Panc1 (cell line): ENCODE results near the gene ASCC2. TPM values are rescaled to one million over a fixed set of nuclear protein-coding genes. Genes with fewer than 3 reads are reported as not detected.
"Not testable (repeated sequence)": the region's sequence is repeated elsewhere in the genome, so short reads cannot be mapped to it uniquely, and the experiment has no call there.

Experiments
- ATAC-seq: fragments of 200-7000 bp; cut with Tn5 transposase; 2 replicates; pipeline ENCODE4 v1.9.1; 2020; ENCODE audit warnings: mild to moderate bottlenecking, moderate library complexity
- BruUV-seq: library from RNA; stranded (reverse); fragments of 400-500 nt; replicated peaks from 2 replicates; lab custom pipeline; 2021; lab: Mats Ljungman, UMichigan
- CTCF ChIA-PET: fragments of 300-600 bp; sonication (Branson Sonifier 250); formaldehyde crosslinking; loops from one replicate; lab custom pipeline; 2022; ENCODE audit warnings: antibody characterized with exemption; lab: Charles Lee
- POLR2A ChIA-PET: fragments of 300-600 bp; sonication (Branson Sonifier 250); formaldehyde crosslinking; loops from one replicate; lab custom pipeline; 2022; ENCODE audit warnings: antibody characterized with exemption; lab: Charles Lee
- DNase-seq: peaks from one replicate; pipeline ENCODE4 v3.0.0-alpha.2; 2010; ENCODE audit warnings: low read depth, low spot score
- H3K27ac ChIP-seq: 2 replicates; pipeline ENCODE4 v1.5.1; 2011; ENCODE audit warnings: mild to moderate bottlenecking, low read length, inconsistent platforms
- H3K27me3 ChIP-seq: fragments of 200-500 bp; sonication (Bioruptor generic); 2 replicates; pipeline ENCODE4 v1.6.0; 2014; ENCODE audit warnings: low read length, inconsistent platforms; ENCODE audit not compliant: control insufficient read depth, insufficient read depth
- H3K36me3 ChIP-seq: fragments of 200-500 bp; sonication (Bioruptor generic); 2 replicates; pipeline ENCODE4 v1.5.1; 2014; ENCODE audit warnings: inconsistent platforms, mild to moderate bottlenecking, low read length, moderate library complexity; ENCODE audit not compliant: control insufficient read depth, insufficient read depth
- H3K4me1 ChIP-seq: 2 replicates; pipeline ENCODE4 v1.5.1; 2011; ENCODE audit warnings: inconsistent platforms, mild to moderate bottlenecking, low read length, moderate library complexity; ENCODE audit not compliant: control insufficient read depth, insufficient read depth
- H3K4me3 ChIP-seq, 2 experiments: 2 replicates each; pipeline ENCODE4 v1.5.1; 2011 to 2012; ENCODE audit warnings: low read depth in 2 of 2, low read length in 2 of 2, mild to moderate bottlenecking in 2 of 2, inconsistent platforms in 1 of 2, moderate library complexity in 1 of 2
- H3K9me3 ChIP-seq: fragments of 200-500 bp; sonication (Bioruptor generic); 2 replicates; pipeline ENCODE4 v1.5.1; 2014; ENCODE audit warnings: low read depth, mild to moderate bottlenecking, inconsistent platforms, low read length, moderate library complexity; ENCODE audit not compliant: control insufficient read depth, insufficient read depth
- POLR2AphosphoS5 ChIP-seq: IDR thresholded peaks from 2 replicates; pipeline ENCODE4 v1.6.1; 2012; ENCODE audit warnings: mild to moderate bottlenecking, low read depth, low read length, moderate library complexity
- SIN3A ChIP-seq: IDR thresholded peaks from 2 replicates; pipeline ENCODE4 v1.6.1; 2012; ENCODE audit warnings: low read depth, mild to moderate bottlenecking, low read length, moderate library complexity, borderline replicate concordance; ENCODE audit not compliant: insufficient read depth
- TCF7L2 ChIP-seq: IDR thresholded peaks from 2 replicates; pipeline ENCODE4 v1.6.1; 2011; ENCODE audit warnings: mild to moderate bottlenecking, low read depth, low read length, inconsistent platforms
- in situ Hi-C: cut with HindIII; loops from 2 replicates; pipeline ENCODE4 v1.10.0; 2016; ENCODE audit warnings: low sequenced_read_pairs, low pct_unique_long_range_greater_than_20kb
- intact Hi-C: fragments of 100-400 bp; cut with micrococcal nuclease; formaldehyde crosslinking; loops from one replicate; pipeline ENCODE4 v1.10.0; 2022; ENCODE audit not compliant: unreplicated experiment
- total RNA-seq: library from RNA; stranded (reverse); gene quantifications from one replicate; pipeline ENCODE4 v1.2.1, GENCODE V29; 2021; ENCODE audit not compliant: unreplicated experiment
- TF ChIP-seq, protein P1 (sequence below): fragments of 450-650 bp; IDR thresholded peaks from 2 replicates; pipeline ENCODE4 v1.5.1; 2017; ENCODE audit warnings: mild to moderate bottlenecking
- TF ChIP-seq, protein P2 (sequence below), 2 experiments: IDR thresholded peaks; 2 replicates each; pipeline ENCODE4 v1.6.1; 2011 to 2012; ENCODE audit warnings: low read depth in 2 of 2, control low read depth in 1 of 2, low read length in 1 of 2, mild to moderate bottlenecking in 1 of 2, moderate library complexity in 1 of 2; ENCODE audit not compliant: insufficient read depth in 1 of 2

ASCC2 gene
- total RNA-seq, 1 experiment from 2014 or later, result 52.0 TPM

DNA sequence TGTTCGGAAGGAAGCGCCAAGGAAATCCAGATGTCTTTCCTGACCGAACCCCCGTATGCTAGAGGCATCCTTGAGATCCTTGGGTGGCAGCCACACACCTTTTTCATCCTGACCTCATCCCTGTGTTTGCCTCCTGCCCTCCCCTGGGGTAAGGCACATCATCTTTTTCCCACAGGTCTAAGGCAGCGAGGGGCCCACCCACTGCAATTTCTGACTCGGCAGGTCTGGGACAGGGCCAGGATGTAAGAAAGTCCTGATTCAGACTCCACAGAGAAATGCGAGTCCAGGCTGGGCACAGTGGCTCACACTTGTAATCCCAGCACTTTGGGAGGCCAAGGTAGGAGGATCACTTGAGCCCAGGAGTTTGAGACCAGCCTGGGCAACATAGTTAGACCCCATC lies 81.7 kb downstream of the ASCC2 start:
- Histone ChIP-seq H3K9me3 (no peaks in the 10 kb centered on the region), H3K27me3 (no peaks in the 10 kb centered on the region), H3K4me3 (no peak overlapping the region), H3K4me1 (no peaks in the 10 kb centered on the region), H3K36me3 (no peaks in the 10 kb centered on the region), H3K27ac (no peak overlapping the region)
- intact Hi-C loops, result no loop called here
- ATAC-seq, result no peak
- no peak for DNase-seq
- in situ Hi-C loops, result no loop called here
- TF ChIP-seq, protein P1, sequence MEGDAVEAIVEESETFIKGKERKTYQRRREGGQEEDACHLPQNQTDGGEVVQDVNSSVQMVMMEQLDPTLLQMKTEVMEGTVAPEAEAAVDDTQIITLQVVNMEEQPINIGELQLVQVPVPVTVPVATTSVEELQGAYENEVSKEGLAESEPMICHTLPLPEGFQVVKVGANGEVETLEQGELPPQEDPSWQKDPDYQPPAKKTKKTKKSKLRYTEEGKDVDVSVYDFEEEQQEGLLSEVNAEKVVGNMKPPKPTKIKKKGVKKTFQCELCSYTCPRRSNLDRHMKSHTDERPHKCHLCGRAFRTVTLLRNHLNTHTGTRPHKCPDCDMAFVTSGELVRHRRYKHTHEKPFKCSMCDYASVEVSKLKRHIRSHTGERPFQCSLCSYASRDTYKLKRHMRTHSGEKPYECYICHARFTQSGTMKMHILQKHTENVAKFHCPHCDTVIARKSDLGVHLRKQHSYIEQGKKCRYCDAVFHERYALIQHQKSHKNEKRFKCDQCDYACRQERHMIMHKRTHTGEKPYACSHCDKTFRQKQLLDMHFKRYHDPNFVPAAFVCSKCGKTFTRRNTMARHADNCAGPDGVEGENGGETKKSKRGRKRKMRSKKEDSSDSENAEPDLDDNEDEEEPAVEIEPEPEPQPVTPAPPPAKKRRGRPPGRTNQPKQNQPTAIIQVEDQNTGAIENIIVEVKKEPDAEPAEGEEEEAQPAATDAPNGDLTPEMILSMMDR, result no peak
- BruUV-seq, result no TSS peak
- POLR2A ChIA-PET, result no interaction called here
- CTCF ChIA-PET, result no interaction called here

DNA sequence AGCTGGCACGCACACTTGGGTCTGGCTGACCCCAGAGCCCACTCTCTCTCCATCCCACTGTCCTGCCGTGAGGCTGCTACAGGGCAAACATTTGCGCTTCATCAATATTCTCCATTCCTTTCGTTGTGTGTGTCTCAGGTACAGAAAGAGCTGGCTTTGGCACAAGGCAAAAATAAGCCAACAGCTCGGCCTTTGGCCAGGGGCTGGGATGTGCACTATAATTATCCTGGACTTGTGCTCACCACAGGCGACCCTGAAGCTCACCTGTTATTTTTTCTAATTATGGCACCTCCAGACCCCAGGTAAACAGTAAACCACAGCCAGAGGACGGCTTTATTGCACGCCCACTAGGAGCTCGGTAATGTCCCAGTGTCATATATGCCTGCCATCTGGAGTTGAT lies 82.2 kb downstream of the ASCC2 start:
- H3K36me3 ChIP-seq, result no peaks in the 10 kb centered on the region
- DNase-seq (no peak), ATAC-seq (no peak)
- H3K4me1 ChIP-seq, result no peaks in the 10 kb centered on the region
- in situ Hi-C loops, result no loop called here
- intact Hi-C loops, result no loop called here
- no peaks in the 10 kb centered on the region for H3K27me3 ChIP-seq
- no peak overlapping the region for H3K27ac ChIP-seq
- no TSS peak for BruUV-seq
- no peak overlapping the region for H3K4me3 ChIP-seq
- POLR2A ChIA-PET, result no interaction called here
- CTCF ChIA-PET, result no interaction called here
- H3K9me3 ChIP-seq, result no peaks in the 10 kb centered on the region
- TF ChIP-seq, protein P2, sequence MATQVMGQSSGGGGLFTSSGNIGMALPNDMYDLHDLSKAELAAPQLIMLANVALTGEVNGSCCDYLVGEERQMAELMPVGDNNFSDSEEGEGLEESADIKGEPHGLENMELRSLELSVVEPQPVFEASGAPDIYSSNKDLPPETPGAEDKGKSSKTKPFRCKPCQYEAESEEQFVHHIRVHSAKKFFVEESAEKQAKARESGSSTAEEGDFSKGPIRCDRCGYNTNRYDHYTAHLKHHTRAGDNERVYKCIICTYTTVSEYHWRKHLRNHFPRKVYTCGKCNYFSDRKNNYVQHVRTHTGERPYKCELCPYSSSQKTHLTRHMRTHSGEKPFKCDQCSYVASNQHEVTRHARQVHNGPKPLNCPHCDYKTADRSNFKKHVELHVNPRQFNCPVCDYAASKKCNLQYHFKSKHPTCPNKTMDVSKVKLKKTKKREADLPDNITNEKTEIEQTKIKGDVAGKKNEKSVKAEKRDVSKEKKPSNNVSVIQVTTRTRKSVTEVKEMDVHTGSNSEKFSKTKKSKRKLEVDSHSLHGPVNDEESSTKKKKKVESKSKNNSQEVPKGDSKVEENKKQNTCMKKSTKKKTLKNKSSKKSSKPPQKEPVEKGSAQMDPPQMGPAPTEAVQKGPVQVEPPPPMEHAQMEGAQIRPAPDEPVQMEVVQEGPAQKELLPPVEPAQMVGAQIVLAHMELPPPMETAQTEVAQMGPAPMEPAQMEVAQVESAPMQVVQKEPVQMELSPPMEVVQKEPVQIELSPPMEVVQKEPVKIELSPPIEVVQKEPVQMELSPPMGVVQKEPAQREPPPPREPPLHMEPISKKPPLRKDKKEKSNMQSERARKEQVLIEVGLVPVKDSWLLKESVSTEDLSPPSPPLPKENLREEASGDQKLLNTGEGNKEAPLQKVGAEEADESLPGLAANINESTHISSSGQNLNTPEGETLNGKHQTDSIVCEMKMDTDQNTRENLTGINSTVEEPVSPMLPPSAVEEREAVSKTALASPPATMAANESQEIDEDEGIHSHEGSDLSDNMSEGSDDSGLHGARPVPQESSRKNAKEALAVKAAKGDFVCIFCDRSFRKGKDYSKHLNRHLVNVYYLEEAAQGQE (IDR thresholded peaks at IDR 0.05; ENCODE audit: insufficient read depth in 1 of 2, low read depth in 2 of 2, low read length in 1 of 2), result no peak
- TF ChIP-seq POLR2AphosphoS5, result no peak
- TF ChIP-seq, protein P1, result no peak
- no peak for TF ChIP-seq TCF7L2
- TF ChIP-seq SIN3A, result no peak

DNA sequence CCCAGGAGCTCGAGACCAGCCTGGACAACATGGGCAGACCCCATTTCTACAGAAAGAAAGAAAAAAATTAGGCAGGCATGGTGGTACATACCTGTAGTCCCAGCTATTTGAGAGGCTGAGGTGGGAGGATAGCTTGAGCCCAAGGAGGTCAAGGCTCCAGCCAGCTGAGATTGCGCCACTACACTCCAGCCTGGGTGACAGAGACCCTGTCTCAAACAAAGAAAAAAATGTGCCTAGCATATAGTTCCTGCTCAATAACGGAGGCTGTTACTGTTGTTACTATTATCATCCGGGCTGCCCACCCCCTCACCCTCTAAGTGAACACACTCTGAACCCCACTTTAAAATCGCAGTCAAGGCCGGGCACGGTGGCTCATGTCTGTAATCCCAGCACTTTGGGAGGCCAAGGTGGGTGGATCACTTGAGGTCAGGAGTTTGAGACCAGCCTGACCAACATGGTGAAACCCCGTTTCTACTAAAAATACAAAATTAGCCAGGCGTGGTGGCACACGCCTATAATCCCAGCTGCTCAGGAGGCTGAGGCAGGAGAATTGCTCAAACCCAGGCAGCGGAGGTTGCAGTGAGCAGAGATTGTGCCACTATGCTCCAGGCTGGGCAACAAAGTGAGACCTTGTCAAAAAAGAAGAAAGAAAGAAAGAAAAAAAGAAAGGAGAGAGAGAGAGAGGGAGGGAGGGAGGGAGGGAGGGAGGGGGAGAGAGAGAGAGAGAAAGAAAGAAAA lies 83.2 kb downstream of the ASCC2 start:
- in situ Hi-C loops, CTCF ChIA-PET, H3K9me3 ChIP-seq: not testable (repeated sequence)

More for the DNA sequence above, 83.2 kb downstream of the ASCC2 start:
- BruUV-seq, H3K27ac ChIP-seq, intact Hi-C loops, H3K27me3 ChIP-seq, H3K4me3 ChIP-seq, H3K4me1 ChIP-seq, H3K36me3 ChIP-seq, ATAC-seq, DNase-seq: not testable (repeated sequence)
- POLR2A ChIA-PET, result interaction anchor here (0.8 kb wide), 1 partner anchor 15 kb away, joined by 11 read pairs; no protein-coding TSS in a partner anchor
